Stimulated activated CD4-positive, alpha-beta T cell treated with anti-CD3 and anti-CD28 coated beads, Interleukin-1b, Interleukin-23, amount 100 ng/mL, for 24 hours (primary cell): ENCODE results near the gene WDR46.

Experiments used
- DNase-seq, 4 experiments: peaks; one replicate each; pipeline ENCODE4 v3.0.0-alpha.2; 2020; ENCODE audit warnings: low read depth in 4 of 4, low spot score in 1 of 4

Gene WDR46, protein sequence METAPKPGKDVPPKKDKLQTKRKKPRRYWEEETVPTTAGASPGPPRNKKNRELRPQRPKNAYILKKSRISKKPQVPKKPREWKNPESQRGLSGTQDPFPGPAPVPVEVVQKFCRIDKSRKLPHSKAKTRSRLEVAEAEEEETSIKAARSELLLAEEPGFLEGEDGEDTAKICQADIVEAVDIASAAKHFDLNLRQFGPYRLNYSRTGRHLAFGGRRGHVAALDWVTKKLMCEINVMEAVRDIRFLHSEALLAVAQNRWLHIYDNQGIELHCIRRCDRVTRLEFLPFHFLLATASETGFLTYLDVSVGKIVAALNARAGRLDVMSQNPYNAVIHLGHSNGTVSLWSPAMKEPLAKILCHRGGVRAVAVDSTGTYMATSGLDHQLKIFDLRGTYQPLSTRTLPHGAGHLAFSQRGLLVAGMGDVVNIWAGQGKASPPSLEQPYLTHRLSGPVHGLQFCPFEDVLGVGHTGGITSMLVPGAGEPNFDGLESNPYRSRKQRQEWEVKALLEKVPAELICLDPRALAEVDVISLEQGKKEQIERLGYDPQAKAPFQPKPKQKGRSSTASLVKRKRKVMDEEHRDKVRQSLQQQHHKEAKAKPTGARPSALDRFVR

GRCh38 chr6:33288921-33289783, at the start of gene WDR46, which contains the start of gene PFDN6:
Gene WDR46 (minus strand): TSS chr6:33289239. CDS start chr6:33289170, 69 bp downstream.
Gene PFDN6 (plus strand): TSS chr6:33289601. CDS start chr6:33289857, 256 bp downstream.
- DNase-seq: peak in 2 of 4 experiments; percentile 61 to 65

- no peak for DNase-seq
Measured at GRCh38 chr6:33336495-33336894, 47.5 kb upstream of the WDR46 start.

DNA sequence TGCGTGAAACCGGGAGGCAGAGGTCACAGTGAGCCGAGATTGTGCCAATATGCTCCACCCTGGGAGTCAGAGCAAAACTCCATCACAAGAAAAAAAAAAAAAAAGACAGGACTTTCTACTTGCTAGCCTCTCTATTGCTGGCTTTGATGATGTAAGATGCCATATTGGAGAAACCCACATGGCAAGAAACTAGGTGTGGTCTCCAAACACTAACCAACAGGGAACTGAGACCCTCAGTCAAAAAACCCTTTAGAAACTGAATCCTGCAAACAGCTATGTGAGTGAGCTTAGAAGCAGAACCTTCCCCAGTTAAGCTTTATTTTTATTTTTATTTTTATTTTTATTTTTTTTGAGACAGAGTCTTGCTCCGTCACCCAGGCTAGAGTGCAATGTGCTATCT, 46.9 kb upstream of the WDR46 start:
- DNase-seq: no peak

DNA sequence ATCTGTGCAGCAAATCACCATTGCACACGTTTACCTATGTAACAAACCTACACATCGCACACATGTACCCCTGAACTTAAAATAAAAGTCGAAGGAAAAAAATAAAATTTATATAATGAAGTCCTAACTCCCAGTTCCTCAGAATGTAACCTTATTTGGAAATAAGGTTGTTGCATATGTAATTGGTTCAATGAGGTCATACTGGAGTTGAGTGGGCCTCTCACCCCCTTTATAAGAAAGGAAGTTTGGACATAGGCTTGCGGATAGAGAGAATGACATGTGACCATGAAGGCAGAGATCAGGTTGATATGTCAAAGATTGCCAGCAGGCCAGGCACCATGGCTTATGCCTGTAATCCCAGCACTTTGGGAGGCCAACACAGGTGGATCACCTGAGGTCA, 44.6 kb upstream of the WDR46 start:
- DNase-seq: no peak

DNA sequence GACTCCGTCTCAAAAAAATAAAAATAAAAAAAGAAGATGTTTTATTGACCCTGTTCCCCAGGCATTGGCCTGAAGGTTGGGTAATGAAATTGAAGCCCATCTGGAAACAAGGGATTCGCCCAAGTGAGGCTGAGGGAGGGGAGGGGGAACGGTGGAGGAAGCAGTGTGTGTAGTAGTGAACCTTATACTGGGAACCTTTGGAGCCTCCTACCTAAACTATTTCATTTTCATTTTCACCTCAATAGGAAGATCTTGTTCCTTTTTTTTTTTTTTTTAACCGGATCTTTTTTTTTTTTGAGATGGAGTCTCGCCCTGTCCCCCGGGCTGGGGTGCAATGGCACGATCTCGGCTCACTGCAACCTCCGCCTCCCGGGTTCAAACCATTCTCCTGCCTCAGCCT, 41.7 kb upstream of the WDR46 start:
- DNase-seq: no peak

DNA sequence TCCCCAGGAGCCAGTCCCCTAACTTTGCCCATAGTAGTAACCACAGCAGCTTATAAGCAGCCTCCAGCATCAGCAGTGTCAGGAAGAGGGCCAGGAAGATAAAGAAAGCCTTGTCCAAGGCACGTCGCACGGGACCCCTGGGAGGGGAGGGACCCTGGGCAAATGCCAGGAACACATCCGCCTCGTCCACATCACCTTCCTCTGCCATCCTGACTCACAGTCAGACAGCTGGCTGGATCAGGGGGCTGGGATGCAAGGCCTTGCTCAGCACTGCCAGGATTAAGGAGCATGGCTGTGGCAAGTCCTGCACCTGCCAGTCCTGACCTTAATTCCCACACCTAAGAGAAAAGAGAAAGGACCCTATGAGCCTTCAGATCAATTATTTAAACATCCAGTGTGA, 40.0 kb upstream of the WDR46 start:
- no peak for DNase-seq

GRCh38 chr6:33324125-33324524, 35.1 kb upstream of the WDR46 start:
- DNase-seq: no peak

GRCh38 chr6:33323623-33323948, 34.5 kb upstream of the WDR46 start:
- DNase-seq: no peak

DNA sequence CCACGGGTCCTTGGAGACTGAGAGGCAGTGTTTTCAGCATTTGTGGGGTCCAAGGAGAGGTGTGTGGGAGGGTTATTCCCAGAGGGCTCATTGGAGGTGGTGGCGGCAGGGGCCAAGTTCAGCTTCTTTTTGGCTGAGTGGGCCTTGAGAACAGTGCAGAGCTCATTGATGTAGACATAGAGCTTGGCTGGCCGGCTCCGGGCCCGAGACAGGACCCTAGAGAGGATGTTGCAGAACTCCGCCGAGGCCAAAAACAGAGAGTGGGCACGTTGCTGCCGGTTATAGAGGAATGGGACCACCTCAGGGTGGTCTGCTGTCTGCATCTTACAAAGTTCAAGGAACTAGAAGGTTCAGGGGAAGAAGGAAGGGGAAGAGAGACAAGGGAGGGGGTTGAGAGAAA, 32.2 kb upstream of the WDR46 start:
- no peak for DNase-seq

GRCh38 chr6:33320315-33321181, 31.5 kb upstream of the WDR46 start:
- DNase-seq: no peak

DNA sequence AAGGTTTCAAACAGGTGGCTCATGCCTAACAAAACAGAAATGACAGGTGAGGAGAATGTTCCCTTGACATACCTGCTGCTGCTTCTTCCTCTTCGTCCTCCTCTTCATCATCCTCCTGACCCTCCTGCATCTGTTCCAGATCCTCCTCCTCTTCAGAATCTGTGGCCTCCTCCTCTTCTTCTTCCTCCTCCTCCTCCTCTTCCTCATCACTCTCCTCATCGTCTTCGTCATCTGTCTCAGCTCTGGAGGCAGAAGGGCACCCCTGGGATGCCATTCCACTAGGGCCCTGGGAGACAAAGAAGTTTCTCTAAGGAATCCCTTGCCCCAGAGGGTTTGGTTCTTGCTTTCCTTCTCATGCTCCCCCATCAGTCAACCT, 30.9 kb upstream of the WDR46 start:
- no peak for DNase-seq

DNA sequence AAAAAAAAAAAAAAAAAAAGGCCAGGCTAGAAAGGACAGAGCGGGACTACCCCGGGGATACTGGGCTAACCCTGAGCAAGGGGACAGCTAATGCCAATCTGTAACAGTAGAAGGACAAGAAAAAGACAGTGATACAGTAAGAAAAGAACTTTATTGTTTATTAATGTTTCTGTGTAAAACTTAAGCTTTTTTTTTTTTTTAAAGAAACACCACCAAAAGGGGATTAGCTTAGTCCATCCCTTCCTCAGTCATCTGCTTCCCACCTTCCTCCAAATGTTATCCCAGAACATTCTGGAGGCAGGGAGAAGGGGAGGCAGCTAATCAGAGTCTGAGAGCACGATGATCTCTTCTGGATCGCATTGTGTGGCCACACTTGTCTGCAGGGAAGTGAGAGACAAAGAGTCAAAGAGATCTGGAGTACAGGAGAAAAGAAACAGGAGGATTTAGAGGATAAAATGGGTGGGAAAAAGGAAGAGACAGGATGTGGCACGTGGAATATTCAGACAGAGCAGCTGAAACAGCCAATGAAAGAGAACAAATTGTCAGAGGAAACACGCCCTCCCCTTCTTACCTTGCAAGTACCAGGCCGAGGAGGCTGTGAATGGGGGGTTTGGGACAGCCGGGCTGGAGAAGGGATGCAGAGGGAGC, 29.5 kb upstream of the WDR46 start:
- no peak for DNase-seq

GRCh38 chr6:33317669-33318425, 28.8 kb upstream of the WDR46 start, which contains the start of gene ZBTB22:
Gene ZBTB22 (minus strand): TSS chr6:33317744. CDS start chr6:33316916, 828 bp downstream.
- peak; percentile 90 to 97 (median 96) for DNase-seq

DNA sequence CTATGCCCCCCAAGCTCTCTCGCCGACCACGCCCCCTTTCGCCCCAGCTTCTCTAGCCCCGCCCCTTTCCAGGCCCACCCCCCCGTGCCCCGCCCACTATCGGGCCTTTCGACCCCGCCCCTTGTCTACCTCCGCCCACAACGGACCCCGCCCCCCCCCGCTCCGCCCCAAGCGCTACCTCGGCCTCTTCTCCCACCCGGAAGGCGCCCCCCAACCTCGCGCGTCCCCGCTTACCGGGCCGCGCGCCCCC, 28.3 kb upstream of the WDR46 start:
- DNase-seq: peak in 1 of 4 experiments; percentile 61

GRCh38 chr6:33316603-33317418, 27.8 kb upstream of the WDR46 start:
- DNase-seq: no peak

DNA sequence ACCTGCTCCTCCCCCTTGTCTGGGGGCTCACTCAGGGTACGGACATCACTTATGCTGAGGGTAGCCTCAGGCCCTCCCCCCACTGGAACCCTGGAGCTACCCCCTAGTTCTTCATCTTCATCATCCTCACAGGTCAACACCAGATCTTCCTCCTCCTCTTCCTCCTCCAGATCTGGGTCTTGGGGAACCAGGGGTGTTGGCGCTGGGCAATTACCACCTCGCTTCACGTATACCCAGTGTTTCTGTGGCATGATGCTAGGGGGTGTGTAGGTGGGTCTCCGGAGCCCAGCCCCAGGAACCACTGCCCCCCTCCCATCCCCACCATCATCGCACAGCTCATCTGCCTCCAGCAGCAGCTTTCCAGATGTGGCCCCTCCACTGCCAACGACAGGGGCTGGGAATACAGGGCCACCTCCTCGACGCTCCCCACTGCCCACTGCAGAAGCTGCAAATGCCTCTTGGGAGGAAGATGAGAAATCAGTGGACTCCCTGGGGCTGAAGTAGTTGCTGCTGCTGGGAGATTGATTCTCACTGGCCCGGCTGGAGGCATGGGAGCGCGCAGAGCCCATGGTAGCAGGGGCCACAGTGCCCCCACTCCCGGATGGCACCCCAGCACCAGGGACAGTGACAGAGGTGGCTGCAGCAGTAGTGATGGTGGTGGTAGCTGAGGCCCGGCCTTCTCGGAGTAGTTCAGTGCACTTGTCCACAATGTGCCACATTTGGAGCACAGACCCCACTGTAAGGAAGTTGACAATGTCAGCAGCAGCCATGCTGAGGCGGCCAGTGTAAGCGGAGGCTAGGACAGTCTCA, 27.0 kb upstream of the WDR46 start:
- no peak for DNase-seq

DNA sequence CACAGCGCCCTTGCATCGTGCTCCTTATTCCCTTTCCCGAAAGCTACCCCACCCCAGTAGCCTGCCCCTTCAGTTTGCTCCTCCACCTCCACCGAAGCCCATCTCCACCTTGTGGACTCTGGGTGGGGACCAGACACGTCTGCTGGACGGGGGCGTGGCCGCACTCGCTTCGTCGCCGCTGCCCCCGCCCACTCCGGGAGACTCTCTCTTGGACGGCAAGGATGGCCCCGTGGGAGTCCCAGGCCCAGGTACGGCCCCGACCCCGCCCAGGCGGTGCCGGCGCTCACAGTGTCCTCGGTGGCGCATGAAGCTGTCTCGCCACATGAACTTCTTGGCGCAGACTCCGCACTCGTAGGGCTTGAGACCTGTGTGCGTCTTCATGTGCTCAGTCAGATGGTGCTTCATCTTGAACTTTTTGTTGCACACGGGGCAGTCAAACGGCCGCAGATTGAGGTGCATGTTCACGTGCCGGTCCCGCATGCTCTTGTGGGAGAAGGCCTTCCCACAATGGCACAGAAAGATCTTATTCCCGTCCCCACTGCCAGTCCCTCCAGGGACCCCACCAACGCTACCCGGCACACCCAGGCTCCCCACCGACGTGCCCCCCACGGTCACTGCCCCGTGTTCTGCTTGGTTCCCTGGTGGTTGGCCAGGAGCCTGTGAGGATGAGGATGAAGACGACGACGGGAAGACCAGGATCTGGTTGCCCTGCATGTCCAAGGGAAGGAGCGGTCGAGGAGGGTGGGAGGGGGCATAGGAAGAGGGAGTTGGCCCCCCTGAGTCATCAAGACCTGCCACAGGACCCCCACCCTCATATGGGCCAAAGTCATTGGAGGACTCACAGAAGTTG, 26.1 kb upstream of the WDR46 start:
- no peak for DNase-seq
